Endothelial cell of umbilical vein (primary cell): ENCODE results near the gene SIN3B. TPM values are rescaled to one million over a fixed set of nuclear protein-coding genes. Genes with fewer than 3 reads are reported as not detected.

Source experiments
- BruUV-seq: library from RNA; stranded (reverse); fragments of 400-500 nt; replicated peaks from 2 replicates; lab custom pipeline; 2021; lab: Mats Ljungman, UMichigan
- CTCF ChIA-PET: fragments of 300-600, 350-600 bp; sonication (Branson Sonifier 250); formaldehyde crosslinking; loops from one replicate; lab custom pipeline; 2021; ENCODE audit warnings: antibody characterized with exemption, inconsistent platforms; lab: Charles Lee
- POLR2A ChIA-PET: fragments of 300-600, 350-600 bp; sonication (Branson Sonifier 250); formaldehyde crosslinking; loops from one replicate; lab custom pipeline; 2021; ENCODE audit warnings: antibody characterized with exemption, inconsistent platforms; lab: Charles Lee
- DNase-seq: peaks from one replicate; pipeline ENCODE4 v3.0.0-alpha.2; 2011; ENCODE audit warnings: low read depth, low spot score
- FAIRE-seq: peaks from 2 replicates; lab custom pipeline; 2011; peaks lifted over from hg19 to GRCh38; lab: Jason Lieb, UNC
- H2AFZ ChIP-seq: 2 replicates; pipeline ENCODE4 v1.6.0; 2012; ENCODE audit warnings: low read depth, low read length, control low read depth, inconsistent platforms
- H3K27ac ChIP-seq: 2 replicates; pipeline ENCODE4 v1.5.1; 2011; ENCODE audit warnings: low read depth, mild to moderate bottlenecking, control low read depth, low read length, moderate library complexity; ENCODE audit not compliant: insufficient read depth
- H3K27me3 ChIP-seq, 2 experiments: 2 replicates each; pipeline versions ENCODE4 v1.6.0 to v1.6.1; 2011; ENCODE audit warnings: low read length in 2 of 2, mixed read lengths in 1 of 2; ENCODE audit not compliant: control insufficient read depth in 2 of 2, insufficient read depth in 2 of 2
- H3K36me3 ChIP-seq, 2 experiments: 2 replicates in 1 of 2; 3 replicates in 1 of 2; pipeline ENCODE4 v1.5.1; 2011; ENCODE audit warnings: low read length in 2 of 2, mild to moderate bottlenecking in 1 of 2, moderate library complexity in 1 of 2; ENCODE audit not compliant: control insufficient read depth in 2 of 2, insufficient read depth in 2 of 2; ENCODE audit errors: extremely low read depth in 1 of 2
- H3K4me1 ChIP-seq: 3 replicates; pipeline ENCODE4 v1.5.1; 2011; ENCODE audit warnings: mild to moderate bottlenecking, low read length; ENCODE audit not compliant: control insufficient read depth, insufficient read depth; ENCODE audit errors: extremely low read depth
- H3K4me2 ChIP-seq: 2 replicates; pipeline ENCODE4 v1.6.1; 2011; ENCODE audit warnings: low read length, control low read depth, mixed read lengths; ENCODE audit not compliant: insufficient read depth
- H3K4me3 ChIP-seq, 3 experiments: fragments of 200-600 bp in 1 of 3; sonication (generic), shearing (Covaris generic) in 1 of 3; replicated peaks in 1 of 3; 2 replicates each; pipeline ENCODE4 v1.5.1; 2011 to 2016; ENCODE audit warnings: control low read depth in 3 of 3, low read length in 3 of 3, mild to moderate bottlenecking in 2 of 3, inconsistent platforms in 1 of 3, low read depth in 1 of 3, moderate library complexity in 1 of 3; ENCODE audit not compliant: insufficient read depth in 1 of 3
- H3K79me2 ChIP-seq: 2 replicates; pipeline ENCODE4 v1.6.0; 2012; ENCODE audit warnings: low read length, inconsistent platforms; ENCODE audit not compliant: control insufficient read depth, insufficient read depth
- H3K9ac ChIP-seq: replicated peaks from 2 replicates; pipeline ENCODE3; 2011; ENCODE audit warnings: low read length, control low read depth; ENCODE audit not compliant: insufficient read depth; ENCODE audit errors: extremely low read depth
- H3K9me1 ChIP-seq: replicated peaks from 3 replicates; pipeline ENCODE4 v1.6.0; 2011; ENCODE audit warnings: mild to moderate bottlenecking, low read length; ENCODE audit not compliant: control insufficient read depth, insufficient read depth; ENCODE audit errors: extremely low read depth
- H3K9me3 ChIP-seq: replicated peaks from 2 replicates; pipeline ENCODE4 v1.5.1; 2012; ENCODE audit warnings: low read length, inconsistent platforms; ENCODE audit not compliant: control insufficient read depth, insufficient read depth
- H4K20me1 ChIP-seq: replicated peaks from 2 replicates; pipeline ENCODE3; 2011; ENCODE audit warnings: mild to moderate bottlenecking, low read length; ENCODE audit not compliant: control insufficient read depth, insufficient read depth; ENCODE audit errors: extremely low read depth
- CTCF ChIP-seq, 2 donors: IDR thresholded peaks; 1 replicate in 1 of 2; 2 replicates in 1 of 2; pipeline ENCODE4 v1.5.1; 2011; ENCODE audit warnings: low read length in 2 of 2, mild to moderate bottlenecking in 2 of 2, moderate library complexity in 2 of 2, control low read depth in 1 of 2, inconsistent platforms in 1 of 2, low read depth in 1 of 2; ENCODE audit not compliant: insufficient read depth in 1 of 2; ENCODE audit errors: extremely low read depth in 1 of 2
- EZH2 ChIP-seq: IDR thresholded peaks from 2 replicates; pipeline ENCODE4 v1.6.1; 2012; ENCODE audit warnings: borderline replicate concordance, low read depth, mild to moderate bottlenecking, moderate library complexity, low read length, inconsistent platforms; ENCODE audit not compliant: severe bottlenecking
- FOS ChIP-seq: IDR thresholded peaks from 2 replicates; pipeline ENCODE4 v1.6.1; 2011; ENCODE audit warnings: mild to moderate bottlenecking, low read length, moderate library complexity, borderline replicate concordance; ENCODE audit not compliant: insufficient read depth
- GATA2 ChIP-seq: IDR thresholded peaks from 2 replicates; pipeline ENCODE4 v1.7.0; 2011; ENCODE audit warnings: low read depth, mild to moderate bottlenecking, moderate library complexity, mixed read lengths, low read length; ENCODE audit not compliant: insufficient read length, insufficient read depth
- JUN ChIP-seq: IDR thresholded peaks from 2 replicates; pipeline ENCODE4 v1.6.1; 2011; ENCODE audit warnings: borderline replicate concordance, low read depth; ENCODE audit not compliant: insufficient read length, insufficient read depth
- MAX ChIP-seq: IDR thresholded peaks from 2 replicates; pipeline ENCODE4 v1.6.1; 2011; ENCODE audit not compliant: insufficient read depth, insufficient read length
- MYC ChIP-seq: IDR thresholded peaks from one replicate; pipeline ENCODE4 v1.6.1; 2011; ENCODE audit warnings: mild to moderate bottlenecking, low read depth, low read length
- POLR2A ChIP-seq: IDR thresholded peaks from 2 replicates; pipeline ENCODE4 v1.6.1; 2012; ENCODE audit warnings: low read depth, mild to moderate bottlenecking, control low read depth, low read length
- POLR2AphosphoS5 ChIP-seq: IDR thresholded peaks from 2 replicates; pipeline ENCODE4 v1.6.1; 2012; ENCODE audit warnings: low read depth, mild to moderate bottlenecking, control low read depth, low read length, moderate library complexity; ENCODE audit not compliant: insufficient read depth
- dilution Hi-C: fragments of 300-500 bp; cut with MboI; formaldehyde crosslinking; loops from one replicate; pipeline ENCODE4 v1.15.0; 2019; ENCODE audit warnings: low sequenced_read_pairs; ENCODE audit not compliant: extremely low pct_ligation_motif_present
- intact Hi-C: fragments of 100-400 bp; cut with micrococcal nuclease; formaldehyde crosslinking; loops from one replicate; pipeline ENCODE4 v1.10.0; 2022
- polyA plus RNA-seq, 4 experiments: library from polyadenylated mRNA; depleted of rRNA in 3 of 4; stranded (reverse) in 3 of 4; unstranded in 1 of 4; fragments of >200 nt; gene quantifications; 2 replicates each; pipeline versions ENCODE4 v1.2.1 to v1.2.3, GENCODE V29; 2011 to 2012; ENCODE audit warnings: missing spikeins in 1 of 4
- total RNA-seq: library from RNA; stranded (reverse); gene quantifications from 2 replicates; pipeline ENCODE4 v1.2.3, GENCODE V29; 2021

SIN3B gene
- total and polyA plus RNA-seq, 2 donors (not counting 3 experiments of a cell fraction or from before 2014, with no cell fraction given), result 46.2 to 75.0 TPM

GRCh38 chr19:16919496-16919895 lies 90.3 kb downstream of the SIN3B start:
- no TSS peak for BruUV-seq
- Histone ChIP-seq H3K27me3 (no peaks in the 10 kb centered on the region), H3K9me1 (no peaks in the 10 kb centered on the region), H4K20me1 (no peaks in the 10 kb centered on the region), H3K4me2 (no peak overlapping the region), H3K9ac (no peak overlapping the region), H3K9me3 (no peaks in the 10 kb centered on the region), H3K4me1 (no peaks in the 10 kb centered on the region), H3K4me3 (no peak overlapping the region), H3K36me3 (no peaks in the 10 kb centered on the region), H2AFZ (no peak overlapping the region), H3K79me2 (no peaks in the 10 kb centered on the region), H3K27ac (no peak overlapping the region)
- TF ChIP-seq CTCF (IDR thresholded peaks at IDR 0.05; ENCODE audit: extremely low read depth in 1 of 2, insufficient read depth in 1 of 2, low read depth in 1 of 2, low read length in 2 of 2) (no peak), EZH2 (no peak), POLR2A (no peak), MAX (no peak), FOS (no peak), MYC (no peak), POLR2AphosphoS5 (no peak), GATA2 (no peak), JUN (no peak)
- dilution Hi-C loops, result no loop called here
- no peak for FAIRE-seq
- intact Hi-C loops, result no loop called here
- POLR2A ChIA-PET, result no interaction called here
- CTCF ChIA-PET, result no interaction called here
- DNase-seq, result no peak
